ENCODE data around the gene SAV1.
"Not testable (repeated sequence)": the region's sequence is repeated elsewhere in the genome, so short reads cannot be mapped to it uniquely, and the experiment has no call there.

SAV1 gene

DNA sequence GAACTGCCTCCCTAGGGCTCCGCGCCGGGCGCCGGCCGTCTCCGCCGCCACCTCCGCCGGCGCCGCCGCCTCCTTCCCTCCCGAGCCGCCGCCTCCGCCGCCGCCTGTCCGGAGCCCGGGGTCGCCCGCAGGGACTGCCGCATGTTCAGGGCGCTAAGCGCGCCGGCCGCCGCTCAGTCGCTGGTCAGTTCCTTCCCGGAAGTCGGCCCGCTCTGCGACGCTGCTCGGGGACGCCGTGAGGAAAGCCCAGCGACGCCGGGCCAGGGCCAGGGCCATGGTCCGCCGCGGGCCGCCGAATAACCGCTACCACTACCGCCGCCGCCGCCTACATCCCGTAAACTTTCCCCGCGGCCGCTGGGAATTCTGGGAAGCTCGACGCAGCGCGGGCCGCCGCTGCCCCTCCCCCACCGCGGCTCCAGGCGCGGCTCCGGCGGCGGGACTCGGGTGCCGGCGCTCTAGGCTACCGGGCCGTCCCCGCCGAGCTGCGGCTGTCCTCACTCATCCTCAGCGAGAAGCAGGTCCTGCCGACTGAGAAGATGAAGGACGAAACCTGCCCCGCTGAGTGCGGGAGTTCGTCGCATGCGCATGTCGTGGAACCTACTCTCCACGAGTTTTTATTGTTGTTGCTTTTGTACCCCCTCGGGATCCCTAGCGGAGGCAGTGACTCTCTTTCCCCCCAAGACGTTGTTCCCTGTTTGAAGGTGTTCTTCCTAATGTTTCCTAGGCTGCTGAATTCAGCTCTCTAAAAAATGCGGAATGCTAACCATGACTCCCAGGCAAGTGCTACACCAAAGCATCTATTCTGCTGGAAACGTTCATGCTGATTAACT lies at the start of gene SAV1:
Gene SAV1 (minus strand): TSS at position 311 of the 830 bp plus-strand sequence. CDS start 339 bp downstream, outside the sequence.
- peak; percentile 9 for DNase-seq (ENCODE audit: low read depth)

DNA sequence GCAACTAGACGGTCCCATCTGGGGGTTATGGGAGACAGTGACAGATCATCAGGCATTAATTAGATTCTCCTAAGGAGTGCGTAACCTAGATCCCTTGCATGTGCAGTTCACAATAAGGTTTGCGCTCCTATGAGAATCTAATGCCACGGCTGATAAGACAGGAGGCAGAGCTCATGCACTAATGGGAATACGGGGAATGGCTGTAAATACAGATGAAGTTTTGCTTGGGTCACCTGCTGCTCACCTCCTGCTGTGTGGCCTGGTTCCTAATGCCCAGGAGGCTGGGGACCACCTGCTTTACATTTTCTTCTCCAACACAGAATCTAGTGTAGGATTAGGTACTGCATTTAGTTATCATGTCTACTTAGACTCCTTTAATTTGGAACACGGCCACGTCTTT lies 49.7 kb upstream of the SAV1 start:
- no peak for DNase-seq (ENCODE audit: low read depth)

DNA sequence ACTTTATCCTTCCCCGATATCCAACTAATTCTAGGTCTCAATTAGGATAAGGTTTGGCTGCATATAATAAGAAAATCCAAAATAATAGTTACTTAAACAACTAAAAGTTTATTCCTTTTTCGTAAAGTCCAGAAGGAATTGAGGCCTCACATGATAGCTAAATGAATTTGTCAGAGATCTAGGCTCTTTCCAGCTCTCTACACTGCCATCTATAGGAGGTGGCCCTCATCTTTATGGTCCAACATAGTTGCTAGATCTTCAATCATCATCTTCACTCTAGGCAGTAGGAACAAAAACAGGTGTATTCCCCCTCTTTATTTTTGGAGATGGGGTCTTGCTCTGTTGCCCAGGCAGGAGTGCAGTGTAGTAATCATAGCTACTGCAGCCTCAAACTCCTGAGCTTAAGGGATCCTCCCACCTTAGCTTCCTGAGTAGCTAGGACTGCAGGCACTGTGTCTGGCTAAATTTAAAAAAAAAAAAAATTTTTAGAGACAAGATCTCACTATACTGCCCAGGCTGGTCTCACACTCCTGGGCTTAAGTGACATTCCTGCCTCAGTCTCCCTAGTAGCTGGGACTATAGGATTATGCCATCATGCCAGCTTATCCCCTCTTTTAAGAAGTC lies 46.5 kb upstream of the SAV1 start:
- no peak for DNase-seq (ENCODE audit: low read depth)

DNA sequence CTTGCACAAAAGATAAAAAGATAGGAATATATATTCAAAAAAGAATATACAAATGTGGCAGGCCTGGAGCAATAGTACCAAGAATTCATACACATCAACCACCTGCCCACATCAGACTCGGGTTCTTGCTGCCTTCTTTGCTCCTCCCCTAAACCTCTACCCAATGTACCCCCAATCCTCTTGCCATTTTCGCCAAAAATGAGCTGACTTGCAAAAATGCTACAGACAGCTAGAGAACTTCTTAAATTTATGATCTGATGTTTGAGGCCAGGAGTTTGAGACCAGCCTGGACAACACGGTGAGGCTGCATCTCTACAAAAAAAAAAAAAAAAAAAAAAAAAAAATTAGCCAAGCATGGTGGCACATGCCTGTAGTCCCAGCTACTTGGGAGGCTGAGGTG lies 42.9 kb upstream of the SAV1 start:
- no peak for DNase-seq (ENCODE audit: low read depth)

DNA sequence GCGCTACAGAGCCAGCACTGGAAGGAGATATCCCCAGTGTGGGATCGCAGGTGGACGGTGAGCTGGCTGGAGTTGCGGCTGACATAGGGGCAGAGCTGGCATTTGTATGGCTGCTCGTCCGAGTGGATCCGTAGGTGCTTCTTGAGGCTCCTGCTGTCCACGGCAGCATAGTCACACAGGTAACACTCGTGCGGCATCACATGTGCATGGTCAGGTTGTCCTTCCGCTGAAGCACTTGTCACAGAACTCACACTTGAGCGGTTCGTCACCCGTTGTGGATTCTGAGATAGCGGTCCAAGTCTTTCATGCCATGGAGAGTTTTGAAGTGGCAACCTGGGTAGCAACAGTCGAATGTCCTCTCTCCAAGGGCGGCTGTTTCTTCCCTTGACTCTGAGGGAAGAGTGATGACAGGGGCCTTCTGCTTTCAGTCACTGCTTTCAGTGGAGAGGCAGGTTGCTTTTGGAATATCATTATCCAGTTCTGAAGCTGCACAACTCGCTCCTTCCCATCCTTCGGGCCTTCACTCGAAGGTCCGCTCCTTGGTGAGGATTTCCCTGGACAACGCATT lies 37.0 kb upstream of the SAV1 start:
- DNase-seq (ENCODE audit: low read depth) = no peak

DNA sequence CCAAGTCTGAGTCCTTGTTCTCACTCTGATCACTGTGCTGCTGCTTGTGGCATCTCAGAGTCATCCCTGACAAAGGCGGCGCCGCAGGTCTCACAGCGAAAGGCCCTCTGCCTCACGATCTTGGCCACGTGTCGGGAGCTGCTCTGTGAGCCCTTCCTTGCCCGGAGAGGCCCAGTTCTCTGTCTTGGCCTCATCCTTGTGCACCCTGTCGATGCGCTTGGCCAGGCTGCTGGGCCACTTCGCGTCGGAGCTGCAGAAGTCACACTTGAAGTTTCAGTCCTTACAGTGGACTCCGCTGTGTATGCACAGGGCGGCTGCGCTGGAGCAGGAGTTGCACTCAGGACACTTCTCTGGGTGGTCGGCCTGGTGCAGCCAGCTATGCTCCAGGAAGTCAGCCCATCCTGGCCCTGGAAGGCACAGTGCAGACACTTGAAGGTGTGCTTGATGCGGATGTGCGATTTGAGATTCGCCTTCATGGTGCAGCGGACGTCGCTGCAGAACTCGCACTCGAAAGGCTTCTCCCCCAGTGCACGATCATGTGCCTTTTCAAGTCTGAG lies 36.4 kb upstream of the SAV1 start:
- DNase-seq (ENCODE audit: low read depth) = no peak

DNA sequence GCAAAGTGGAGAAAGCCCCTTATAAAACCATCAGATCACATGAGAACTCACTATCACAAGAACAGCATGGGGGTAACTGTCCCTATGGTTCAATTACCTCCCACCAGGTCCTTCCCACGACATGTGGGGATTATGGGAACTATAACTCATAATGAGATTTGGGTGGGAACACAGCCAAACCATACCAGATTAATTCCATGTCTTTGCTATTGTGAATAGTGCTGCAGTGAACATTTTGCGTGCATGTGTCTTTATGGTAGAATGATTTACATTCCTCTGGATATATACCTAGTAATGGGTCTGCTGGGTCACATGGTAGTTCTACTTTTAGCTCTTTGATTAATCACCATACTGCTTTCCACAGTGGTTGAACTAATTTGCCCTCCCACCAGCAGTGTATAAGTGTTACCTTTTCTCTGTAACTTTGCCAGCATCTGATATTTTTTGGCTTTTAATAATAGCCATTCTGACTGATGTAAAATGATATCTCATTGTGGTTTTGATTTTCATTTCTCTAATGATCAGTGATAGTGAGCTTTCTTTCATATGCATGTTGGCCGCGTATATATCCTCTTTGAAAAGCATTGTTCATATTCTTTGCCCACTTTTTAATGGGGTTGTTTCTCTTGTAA lies 29.7 kb upstream of the SAV1 start:
- no peak for DNase-seq (ENCODE audit: low read depth)

DNA sequence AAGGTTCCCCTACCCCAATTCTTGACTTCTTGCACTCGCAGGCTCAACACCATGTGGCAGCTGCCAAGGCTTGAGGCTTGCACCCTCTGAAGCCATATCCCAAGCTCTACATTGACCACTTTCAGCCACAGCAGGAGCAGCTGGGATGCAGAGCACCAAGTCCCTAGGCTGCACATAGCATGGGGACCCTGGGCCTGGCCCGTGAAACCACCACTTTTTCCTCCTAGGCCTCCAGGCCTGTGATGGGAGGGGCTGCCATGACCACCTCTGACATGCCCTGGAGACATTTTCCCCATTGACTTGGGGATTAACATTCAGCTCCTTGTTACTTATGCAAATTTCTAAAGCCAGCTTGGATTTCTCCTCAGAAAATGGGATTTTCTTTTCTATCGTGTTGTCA lies 26.2 kb upstream of the SAV1 start:
- DNase-seq (ENCODE audit: low read depth) = not testable (repeated sequence)

DNA sequence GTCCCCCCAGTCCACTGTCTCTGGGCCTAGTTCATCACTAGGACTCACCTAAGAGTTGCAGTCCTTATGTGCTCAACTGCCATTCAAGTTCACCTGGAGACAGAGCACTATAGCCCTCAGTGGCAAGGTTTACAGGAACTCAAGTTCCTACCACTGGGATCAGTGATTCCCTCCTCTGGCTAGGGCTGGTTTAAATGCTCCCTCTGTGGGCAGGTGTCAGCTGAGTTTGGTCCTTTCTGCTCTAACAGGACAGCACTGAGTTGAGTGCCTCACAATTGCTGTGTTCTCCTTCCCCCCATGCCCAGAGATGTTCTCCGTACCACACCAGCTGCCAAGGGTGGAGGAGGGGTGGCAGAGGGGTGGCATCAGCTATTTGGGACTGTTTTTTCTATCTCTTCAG lies 20.8 kb upstream of the SAV1 start:
- DNase-seq (ENCODE audit: low read depth) = no peak

DNA sequence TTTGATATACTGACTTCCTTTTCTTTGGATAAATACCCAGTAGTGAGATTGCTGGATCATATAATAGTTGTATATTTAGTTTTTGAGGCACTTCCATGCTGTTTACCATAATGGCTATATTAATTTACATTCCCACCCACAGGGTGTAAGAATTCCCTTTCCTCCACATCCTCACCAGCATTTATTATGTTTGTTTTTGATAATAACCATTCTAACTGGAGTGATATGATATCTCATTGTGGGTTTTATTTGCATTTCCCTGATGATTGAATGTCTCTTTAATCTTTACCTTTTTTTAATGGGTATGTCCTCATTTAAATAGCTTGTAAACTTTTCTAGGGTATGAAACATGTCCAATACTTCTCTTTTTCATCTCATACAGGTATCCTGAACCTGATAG lies 11.6 kb upstream of the SAV1 start:
- no peak for DNase-seq (ENCODE audit: low read depth)

DNA sequence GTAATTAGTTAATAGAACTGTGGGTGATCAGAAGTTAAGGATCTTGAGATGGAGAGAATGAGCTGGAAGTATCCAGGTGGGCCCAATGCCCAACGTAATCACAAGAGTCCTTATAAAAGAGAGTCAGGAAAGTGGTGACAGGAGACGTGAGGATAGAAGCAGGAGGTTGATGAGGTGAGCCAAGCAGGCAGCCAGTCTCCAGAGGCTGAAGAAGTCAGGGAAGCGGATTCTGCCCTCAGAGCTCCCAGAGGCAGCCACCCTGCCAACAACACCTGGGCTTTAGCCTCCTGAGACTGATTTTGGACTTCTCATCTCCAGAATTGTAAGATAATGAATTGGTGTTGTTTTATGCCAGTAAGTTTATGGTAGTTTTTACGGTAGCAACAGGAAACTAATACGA lies 10.1 kb upstream of the SAV1 start:
- no peak for DNase-seq (ENCODE audit: low read depth)

DNA sequence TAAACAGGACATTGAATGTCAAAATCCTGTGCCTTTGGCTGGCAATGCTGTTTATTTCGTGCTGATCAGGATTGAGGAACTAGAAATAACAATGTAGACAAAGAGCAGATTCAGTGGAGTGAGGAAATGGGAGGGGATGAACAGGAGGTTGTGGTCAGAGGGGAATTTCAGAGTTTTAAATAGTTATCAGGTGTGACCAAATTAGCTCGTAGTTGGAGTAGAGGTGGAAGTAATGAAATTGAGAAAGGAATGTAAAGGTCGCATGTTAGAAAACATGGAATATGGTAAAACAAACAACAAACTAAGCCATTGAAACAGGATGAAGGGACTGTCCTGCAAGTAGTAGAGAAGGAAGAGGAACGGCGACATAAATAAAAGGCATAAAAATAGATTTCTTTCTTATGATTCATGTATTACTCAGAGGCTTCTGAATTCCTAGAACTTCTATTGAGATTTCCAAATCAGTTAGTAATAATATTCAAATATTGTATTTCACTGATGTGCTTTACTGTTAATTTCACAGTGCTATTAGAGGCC lies 9.5 kb upstream of the SAV1 start:
- DNase-seq (ENCODE audit: low read depth) = no peak

DNA sequence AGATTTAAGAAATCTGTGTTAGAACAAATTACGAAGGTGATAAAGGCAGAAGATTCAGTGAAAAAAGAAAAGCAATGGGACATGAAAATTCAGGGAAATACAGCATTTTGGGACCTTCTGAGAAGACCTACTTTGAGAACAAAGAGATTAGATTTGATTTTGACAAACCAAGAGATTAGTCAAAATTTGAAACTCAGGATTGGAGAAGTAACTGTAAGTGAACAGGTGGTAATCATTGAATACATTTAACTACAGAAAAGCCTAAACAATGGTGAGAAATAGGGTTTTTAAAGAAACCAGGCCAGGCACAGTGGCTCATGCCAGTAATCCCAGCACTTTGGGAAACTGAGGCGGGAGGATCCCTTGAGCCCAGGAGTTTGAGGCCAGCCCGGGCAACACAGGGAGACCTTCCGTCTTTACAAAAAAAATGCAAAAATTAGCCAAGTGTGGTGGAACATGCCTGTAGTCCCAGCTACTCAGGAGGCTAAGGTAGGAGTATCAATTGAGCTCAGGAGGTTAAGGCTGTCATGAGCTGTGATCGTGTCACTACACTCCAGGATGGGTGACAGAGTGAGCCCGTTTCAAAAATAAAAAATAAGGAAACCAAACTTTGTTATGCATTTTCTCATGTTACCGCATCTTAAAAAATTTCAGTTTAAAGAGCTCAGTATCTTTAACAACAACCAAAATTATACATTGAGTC lies 8.9 kb upstream of the SAV1 start:
- DNase-seq (ENCODE audit: low read depth) = no peak

DNA sequence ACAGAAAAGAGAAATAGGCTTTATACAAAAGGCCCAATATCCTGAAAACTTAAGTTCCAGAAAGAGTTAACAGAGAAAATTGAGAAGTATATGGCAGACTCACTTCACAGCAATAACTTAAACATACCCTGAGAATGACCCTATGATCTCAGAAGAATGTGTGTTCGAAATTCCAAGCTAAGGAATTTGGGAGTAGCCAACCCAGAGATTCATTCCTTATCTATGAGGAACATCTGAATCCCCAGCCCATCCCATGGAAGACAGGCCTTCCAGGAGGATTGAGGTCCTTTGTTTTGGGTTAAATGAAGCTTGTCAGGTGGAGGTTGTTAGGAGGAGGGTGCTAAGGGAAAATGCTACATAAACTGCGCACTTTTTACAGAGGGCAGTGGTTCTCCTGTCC lies 7.5 kb upstream of the SAV1 start:
- no peak for DNase-seq (ENCODE audit: low read depth)

DNA sequence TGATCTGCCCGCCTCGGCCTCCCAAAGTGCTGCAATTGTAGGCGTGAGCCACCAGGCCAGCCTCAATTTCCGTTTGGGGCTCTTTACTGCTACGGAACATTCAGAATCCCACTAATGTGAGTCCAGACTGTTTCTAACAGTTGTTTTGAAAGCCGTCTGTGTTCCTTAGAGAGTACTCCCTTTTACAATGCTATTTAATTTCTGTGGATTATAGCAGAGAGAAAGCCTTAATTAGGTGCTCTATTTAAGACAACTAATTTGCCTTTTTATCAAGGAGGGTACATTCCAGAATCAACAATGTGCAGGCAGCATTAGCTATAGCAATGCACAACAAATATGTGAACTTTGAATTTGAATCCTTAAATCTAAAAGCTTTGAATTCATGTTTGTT lies 2.8 kb upstream of the SAV1 start:
- DNase-seq (ENCODE audit: low read depth) = no peak

DNA sequence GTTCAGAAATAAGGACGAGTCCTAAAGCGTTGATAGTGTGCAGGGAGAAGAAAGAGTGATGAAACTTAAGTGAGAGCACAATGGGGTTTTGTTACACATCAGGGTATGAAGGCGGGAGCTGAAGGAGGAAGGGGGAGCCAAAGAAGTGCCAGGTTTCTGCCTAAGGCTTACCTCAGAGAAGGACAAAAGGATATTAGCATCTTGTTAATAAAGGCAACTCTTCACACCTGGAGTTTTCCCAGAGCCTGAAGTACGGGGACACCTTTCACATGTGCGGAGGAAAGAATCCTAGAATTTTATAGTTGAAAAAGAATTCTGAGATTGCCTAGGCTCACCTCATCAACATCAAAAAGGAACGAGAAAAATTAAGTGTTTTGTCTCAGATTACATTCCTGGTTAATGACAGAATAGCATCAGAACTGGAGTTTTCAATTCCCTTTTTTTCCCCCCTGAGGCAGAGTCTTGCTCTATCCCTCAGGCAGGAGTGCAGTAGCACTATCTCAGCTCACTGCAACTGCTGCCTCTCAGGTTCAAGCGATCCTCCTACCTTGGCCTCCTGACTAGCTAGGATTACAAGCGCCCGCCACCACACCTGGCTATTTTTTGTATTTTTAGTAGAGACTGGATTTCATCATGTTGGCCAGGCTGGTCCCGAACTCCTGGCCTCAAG lies 2.2 kb upstream of the SAV1 start:
- no peak for DNase-seq (ENCODE audit: low read depth)

DNA sequence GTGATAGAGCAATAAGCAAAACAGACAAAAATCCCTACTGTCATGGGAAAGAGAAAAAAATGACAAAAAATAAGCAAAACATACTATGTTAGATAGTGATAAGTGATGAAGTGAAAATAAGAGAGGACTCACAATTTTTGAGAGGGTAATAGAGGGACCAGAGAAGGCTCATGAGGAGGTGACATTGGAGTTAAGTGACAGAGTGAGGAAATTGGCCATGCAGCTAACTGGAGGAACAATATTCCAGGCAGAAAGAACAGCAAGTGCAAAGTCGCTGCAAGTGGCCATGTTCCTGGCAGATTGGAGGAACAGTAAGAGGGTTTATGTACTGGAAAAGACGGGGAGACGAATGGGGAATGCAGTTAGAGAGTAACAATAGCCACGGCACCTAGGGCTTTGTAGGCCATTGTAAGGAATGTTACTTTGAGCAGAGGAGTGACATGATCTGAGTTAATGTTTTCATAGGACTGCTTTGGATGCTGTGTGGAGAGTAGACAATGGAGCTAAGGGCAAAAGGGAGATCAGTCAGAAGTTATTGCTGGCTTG lies 1.4 kb upstream of the SAV1 start:
- DNase-seq (ENCODE audit: low read depth) = no peak

DNA sequence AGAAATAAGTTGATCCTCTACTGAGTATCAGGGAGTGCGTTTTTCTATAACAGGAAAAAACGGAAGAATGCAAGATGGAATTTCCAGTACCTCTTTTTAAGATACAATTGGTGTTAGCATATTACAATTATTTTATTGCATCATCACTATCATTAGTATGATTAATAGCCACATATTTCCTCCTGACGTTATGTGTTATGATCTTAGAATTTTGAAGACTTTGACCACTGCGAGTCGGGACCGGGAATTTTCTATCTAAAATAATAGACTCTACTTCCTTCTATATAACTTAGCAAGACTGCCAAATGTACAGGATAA lies 679 bp upstream of the SAV1 start:
- DNase-seq (ENCODE audit: low read depth) = no peak

DNA sequence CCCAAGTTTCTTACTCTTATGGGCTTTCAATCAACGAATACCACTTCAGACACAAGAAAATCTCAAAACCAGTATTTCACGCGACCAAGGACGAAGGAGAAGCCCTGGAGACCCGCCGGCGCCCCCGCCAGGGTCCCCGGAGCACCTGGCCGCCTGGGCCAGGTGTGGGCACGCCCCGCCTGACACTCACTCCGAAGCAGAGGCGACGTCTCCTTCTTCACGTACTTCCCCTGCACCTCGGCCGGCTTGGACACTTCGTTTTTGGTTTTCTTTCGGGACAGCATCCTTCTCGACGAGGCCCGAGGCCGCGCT lies 466 bp downstream of the SAV1 start:
- DNase-seq (ENCODE audit: low read depth) = no peak

DNA sequence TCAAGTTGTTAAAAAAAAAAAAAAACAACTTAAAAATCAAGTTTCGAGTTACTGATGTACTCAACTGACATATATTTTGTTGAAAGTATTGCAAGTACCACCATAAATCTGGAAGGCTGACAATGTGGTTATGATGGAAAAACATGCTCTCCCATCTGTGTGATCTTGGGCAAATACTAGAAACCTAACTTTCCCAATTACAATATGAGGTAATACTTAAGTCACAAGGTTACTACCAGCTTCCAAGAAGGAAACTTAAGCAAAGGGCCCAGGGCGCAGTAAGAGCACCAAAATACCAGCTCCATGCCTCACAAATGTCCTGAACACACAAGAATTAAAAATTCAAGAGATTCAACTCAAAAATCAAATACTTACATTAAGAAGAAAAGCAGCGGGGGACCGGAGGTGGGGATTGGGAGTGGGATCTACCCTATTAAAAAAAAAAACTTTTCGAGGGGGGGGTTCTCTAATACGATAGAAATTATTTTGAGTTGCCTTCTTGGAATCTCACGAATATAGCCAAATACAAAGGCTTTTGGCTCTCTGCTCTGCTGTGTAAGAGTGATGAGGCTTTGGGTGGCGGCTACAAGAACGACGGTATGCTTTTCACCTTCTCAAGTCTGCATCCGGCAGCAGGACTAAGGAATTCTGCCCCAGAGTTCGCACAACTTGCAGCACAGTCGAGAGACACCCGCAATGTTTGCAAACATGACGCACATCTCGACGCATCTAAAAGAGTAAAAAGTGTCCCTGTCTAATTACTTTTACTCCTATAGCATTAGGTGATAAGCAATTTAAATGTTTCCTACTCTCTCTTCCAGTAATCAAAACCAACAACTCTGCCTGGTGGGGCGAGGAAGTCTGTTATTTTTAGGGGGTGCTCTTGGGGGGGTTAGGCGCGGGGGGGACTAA lies 1.1 kb downstream of the SAV1 start:
- no peak for DNase-seq (ENCODE audit: low read depth)

All from stimulated activated CD8-positive, alpha-beta memory T cell treated with anti-CD3 and anti-CD28 coated beads, Interleukin-15, amount 100 ng/mL, for 1 hour (primary cell).